NCI-H1930 (cell line): ENCODE results near the gene PITPNM1.
"Not testable (repeated sequence)": the region's sequence is repeated elsewhere in the genome, so short reads cannot be mapped to it uniquely, and the experiment has no call there.

Experiments used
- DNase-seq, 2 experiments: peaks; one replicate each; lab custom pipeline; 2025; lab: John Stamatoyannopoulos, UW

PITPNM1 gene

GRCh38 chr11:67489885-67490726 is 15.1 kb downstream of the PITPNM1 start:
- DNase-seq: no peak

- no peak for DNase-seq
These were observed 15.8 kb downstream of the PITPNM1 start for GRCh38 chr11:67489203-67489884.

GRCh38 chr11:67486481-67487195 is 18.5 kb downstream of the PITPNM1 start:
- no peak for DNase-seq

GRCh38 chr11:67485873-67486361 is 19.2 kb downstream of the PITPNM1 start:
- DNase-seq: not testable (repeated sequence)

DNA sequence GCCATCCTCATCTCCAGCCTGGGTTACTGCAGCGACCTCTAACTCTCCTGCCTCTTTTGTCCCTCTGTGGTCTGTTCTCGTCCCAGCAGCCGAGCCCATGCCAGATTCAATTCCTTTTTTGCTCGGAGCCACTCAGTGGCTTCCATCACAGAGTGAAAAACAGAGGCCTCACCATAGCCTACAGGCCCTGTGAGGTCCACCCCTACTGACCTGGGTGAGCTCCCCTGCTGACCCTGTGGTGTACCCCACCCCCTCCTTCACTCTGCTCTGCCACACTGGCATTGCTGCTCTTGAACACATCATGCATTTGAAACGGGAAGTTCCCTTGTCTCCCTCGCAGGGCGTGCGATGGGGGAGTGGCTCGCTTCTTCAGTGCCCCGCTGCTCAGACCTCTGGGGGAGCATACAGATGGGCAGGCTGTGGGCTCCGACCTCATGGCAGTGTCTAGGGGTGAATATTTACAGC is 20.3 kb downstream of the PITPNM1 start:
- DNase-seq: no peak

DNA sequence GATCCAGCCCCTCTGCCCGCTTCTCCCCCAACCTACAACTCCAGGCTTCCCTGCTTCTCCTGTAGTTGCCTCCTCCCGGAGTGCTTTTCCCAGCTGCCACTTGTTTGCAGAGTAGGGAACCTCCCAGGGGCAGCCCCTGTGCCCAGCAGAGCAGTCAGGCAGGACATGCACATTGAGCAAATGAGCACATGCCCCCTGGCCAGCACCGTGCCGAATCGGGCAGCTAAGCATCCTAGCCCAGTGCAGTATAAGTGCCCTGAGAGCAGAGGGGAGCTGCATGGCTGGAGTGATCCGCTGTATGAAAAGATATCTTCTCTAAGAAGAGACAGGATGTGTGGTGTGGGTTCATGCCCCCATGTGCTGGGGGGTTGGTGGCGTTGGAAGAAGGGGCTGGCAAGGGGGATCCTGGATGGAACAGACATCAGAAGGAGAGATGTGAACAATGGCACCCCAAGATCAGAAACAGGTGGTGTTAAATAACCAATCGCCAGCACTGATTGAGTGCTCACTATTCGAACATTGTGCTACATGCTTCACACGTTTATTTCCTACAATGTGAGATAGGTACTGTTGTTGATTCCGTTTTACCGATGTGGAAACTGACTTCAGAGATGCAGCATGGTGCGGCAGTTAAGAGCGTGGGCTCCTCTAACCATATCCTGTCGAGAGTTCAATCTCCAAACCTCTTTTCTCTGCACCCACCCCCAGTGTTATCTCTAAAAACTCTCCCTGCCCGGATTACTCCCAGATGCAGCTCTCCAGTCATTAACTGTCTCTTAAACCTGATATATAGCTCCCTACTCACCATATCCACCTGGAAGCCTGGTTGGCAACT is 21.1 kb downstream of the PITPNM1 start:
- DNase-seq: no peak

DNA sequence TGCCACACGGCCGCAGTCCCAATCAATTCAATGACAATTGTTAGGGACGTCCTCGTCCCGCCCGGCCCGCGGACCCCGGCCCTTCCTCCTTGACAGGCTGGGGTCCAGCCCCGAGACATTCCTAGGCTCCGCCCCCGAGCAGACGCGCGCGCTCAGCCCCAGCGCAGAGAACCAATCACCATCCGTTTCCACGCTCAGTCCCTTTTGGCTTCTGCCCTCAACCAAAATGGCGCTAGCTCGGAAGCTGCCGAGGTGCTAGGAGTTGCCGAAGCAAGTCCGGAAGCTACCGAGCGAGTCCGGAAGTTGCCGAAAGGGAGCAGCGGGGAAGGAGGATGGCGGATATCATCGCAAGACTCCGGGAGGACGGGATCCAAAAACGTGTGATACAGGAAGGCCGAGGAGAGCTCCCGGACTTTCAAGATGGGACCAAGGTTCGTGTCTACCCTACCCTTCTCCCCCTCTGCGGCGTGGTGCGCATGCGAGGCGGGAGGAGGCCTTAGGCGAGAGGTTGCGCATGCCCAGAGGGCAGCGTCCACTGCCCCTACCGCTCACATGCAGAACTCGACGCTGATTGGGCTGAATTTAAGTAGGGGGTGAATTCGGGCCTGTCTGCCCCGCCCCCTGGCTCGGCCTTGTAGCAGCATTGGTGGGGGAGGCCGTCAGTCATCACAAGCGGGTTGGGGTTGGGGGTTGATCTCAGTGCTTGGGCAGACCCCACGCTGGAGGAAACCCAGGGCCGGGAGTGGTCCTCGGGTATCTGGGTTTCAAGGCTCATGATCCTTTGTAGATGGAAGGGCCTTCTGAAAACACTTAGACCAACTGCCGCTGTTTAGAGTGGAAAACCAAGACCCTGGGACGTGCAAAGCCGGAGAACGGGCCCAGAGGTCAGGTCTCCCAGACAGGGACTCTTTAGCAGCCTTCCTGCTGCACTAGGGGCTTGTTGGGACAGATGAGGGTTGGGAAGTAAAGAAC is 22.1 kb downstream of the PITPNM1 start, which contains the start of gene AIP:
Gene AIP (plus strand): TSS at position 200 of the 972 bp plus-strand sequence. CDS start 133 bp downstream, at position 333.
- peak; percentile 96 to 98 for DNase-seq

DNA sequence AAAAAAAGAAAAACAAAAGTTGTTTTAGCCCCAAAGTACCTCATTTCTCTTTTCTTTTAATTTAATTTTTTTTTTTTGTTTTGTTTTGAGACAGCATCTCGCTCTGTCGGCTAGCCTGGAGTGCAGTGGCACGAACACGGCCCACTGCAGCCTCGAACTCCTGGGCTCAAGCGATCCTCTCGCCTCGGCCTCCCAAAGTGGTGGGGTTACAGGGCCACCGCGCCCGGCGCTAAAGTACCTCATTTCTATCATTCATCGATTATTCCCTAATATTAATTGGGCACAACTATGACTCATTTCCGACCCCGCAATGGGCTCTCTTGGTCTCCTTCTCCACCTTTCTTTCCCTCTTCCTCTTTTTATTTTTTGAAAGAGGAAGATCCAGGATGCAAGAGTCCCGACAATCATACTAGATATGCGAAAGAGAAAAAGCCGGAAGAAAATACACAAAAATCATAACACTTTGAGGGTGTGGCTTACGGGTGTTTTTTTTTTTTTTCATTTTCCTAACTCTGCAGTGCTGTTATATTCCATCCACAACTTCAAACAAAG is 22.8 kb downstream of the PITPNM1 start:
- DNase-seq: no peak

GRCh38 chr11:67477344-67478050 is 27.7 kb downstream of the PITPNM1 start:
- not testable (repeated sequence) for DNase-seq

- DNase-seq: not testable (repeated sequence)
These were observed 28.5 kb downstream of the PITPNM1 start for GRCh38 chr11:67476692-67477091.

GRCh38 chr11:67472882-67473281 is 32.3 kb downstream of the PITPNM1 start:
- no peak for DNase-seq

GRCh38 chr11:67470337-67471002 is 34.7 kb downstream of the PITPNM1 start:
- no peak for DNase-seq

DNA sequence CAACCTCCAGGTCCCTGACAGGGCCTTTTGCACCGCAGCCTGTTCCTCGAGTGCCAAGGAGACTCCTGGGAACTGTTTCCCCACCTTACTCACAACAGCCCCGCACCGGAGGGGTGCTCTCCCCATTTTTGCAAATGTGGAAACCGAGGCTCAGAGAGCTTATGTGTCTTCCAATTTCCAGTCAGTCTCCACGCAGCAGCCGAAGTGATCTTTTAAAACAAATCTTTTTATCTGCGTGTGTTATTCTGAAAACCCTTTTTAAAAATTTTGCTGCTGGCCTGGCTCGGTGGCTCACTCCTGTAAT is 35.7 kb downstream of the PITPNM1 start:
- no peak for DNase-seq

GRCh38 chr11:67468759-67469507 is 36.2 kb downstream of the PITPNM1 start, which contains the start of gene TMEM134:
TMEM134 (minus strand) TSS chr11:67469251; CDS start chr11:67469192, 59 bp downstream.
- peak; percentile 81 to 86 for DNase-seq

DNA sequence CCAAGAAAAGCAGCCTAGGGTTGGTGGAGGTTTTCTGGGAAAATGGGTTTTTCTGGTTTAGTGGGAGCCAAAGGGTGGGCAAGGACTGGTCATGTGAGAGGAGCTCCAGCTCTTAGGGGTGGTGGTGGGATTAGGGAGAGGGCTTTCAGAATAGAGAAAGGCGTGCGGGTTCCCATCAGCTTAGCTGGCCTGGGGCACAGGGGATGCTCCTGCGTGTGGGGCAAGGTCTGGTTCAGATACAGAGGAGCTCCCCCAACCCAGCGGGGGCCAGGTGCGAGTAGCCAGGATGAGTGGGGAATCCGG is 36.8 kb downstream of the PITPNM1 start:
- DNase-seq: no peak

DNA sequence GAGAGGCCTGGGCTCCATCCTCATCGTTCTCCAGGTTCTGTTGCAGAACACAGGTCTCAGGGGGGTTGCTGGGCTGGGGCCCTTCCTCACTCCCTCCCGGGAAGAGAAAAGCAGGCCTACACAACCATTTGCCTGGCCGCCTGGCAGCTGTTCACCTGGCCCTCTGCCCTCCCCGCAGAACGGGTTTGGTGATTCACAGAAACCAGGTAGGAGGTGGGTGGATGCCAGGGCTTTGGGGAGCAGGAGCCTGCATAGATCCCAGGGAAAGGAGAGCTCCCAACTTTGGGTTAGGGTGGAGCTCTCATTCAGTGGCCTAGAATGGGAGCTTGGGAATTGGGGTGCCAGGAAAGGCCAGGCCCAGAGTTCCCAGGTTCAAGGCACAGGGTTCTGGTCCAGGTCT is 37.1 kb downstream of the PITPNM1 start:
- DNase-seq: no peak

- DNase-seq: no peak
These were observed 38.0 kb downstream of the PITPNM1 start for GRCh38 chr11:67466962-67467771.
